ENCODE data around the gene SLC6A7. TPM values are rescaled to one million over a fixed set of nuclear protein-coding genes. Genes with fewer than 3 reads are reported as not detected.

SLC6A7 gene
- total RNA-seq, 1 experiment from 2014 or later: not detected

DNA sequence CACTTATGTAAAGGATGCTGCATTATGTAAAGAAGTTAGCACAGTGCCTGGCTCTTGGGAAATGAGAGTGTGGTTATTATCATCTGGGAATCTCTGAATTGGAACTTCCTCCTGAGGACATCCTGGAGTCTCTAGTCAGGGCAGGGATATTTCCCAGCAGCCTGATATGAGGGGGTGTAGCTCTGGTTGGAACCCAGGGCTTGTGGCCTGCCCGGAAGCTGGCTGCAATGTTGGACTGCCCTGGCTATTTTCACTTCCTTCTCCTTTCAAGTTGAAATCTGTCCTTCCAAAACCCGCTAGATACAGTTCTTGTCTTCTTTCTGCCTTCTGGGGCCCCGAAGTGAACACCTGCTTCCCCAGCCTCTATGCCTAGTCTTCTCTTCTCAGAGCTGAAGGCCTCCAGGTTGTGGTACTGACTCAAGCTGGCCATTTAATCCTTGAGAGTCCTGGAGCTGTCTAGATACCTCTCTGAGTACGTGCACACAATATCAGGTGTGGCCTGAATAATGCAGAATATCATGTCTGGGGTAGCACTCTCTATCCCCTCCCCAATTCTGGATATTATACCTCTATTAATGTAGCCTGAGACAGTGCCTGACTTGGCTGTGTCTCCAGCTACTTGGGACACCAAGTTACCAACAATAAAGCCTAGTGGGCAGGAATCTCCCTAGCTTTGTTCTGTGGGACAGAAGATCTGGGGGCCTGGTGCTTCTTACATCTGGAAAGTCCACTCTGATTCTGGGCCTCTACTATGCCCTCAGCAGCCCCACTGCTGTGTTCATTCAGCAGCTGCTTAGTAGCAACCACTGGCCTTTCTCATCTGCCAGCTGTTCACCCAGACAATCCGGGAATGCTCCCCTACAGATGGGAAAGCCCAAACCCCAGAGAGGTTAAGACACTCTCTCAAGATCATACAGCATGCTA lies 45.0 kb downstream of the SLC6A7 start:
- no TSS peak for BruUV-seq (replicated peaks)
- no peak overlapping the region for H3K27ac ChIP-seq (ENCODE audit: low read depth, low read length, poor library complexity, severe bottlenecking)
- TF ChIP-seq EZH2 (IDR thresholded peaks at IDR 0.05; ENCODE audit: borderline replicate concordance, low read depth, low read length, poor library complexity, severe bottlenecking): no peak
- TF ChIP-seq, protein P1, sequence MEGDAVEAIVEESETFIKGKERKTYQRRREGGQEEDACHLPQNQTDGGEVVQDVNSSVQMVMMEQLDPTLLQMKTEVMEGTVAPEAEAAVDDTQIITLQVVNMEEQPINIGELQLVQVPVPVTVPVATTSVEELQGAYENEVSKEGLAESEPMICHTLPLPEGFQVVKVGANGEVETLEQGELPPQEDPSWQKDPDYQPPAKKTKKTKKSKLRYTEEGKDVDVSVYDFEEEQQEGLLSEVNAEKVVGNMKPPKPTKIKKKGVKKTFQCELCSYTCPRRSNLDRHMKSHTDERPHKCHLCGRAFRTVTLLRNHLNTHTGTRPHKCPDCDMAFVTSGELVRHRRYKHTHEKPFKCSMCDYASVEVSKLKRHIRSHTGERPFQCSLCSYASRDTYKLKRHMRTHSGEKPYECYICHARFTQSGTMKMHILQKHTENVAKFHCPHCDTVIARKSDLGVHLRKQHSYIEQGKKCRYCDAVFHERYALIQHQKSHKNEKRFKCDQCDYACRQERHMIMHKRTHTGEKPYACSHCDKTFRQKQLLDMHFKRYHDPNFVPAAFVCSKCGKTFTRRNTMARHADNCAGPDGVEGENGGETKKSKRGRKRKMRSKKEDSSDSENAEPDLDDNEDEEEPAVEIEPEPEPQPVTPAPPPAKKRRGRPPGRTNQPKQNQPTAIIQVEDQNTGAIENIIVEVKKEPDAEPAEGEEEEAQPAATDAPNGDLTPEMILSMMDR (conservative IDR thresholded peaks at IDR 0.05; ENCODE audit: low read depth, low read length): no peak
- no peaks in the 10 kb centered on the region for H3K36me3 ChIP-seq (ENCODE audit: insufficient read depth, low read length, poor library complexity, severe bottlenecking)
- CTCF ChIA-PET: no interaction called here
- H3K27me3 ChIP-seq (replicated peaks; ENCODE audit: insufficient read depth, low read depth, low read length, poor library complexity): no peaks in the 10 kb centered on the region
- H3K4me3 ChIP-seq (ENCODE audit: low read depth, low read length, poor library complexity, severe bottlenecking): no peak overlapping the region
- no peak for DNase-seq (ENCODE audit: low spot score)
- intact Hi-C loops (cut with micrococcal nuclease; ENCODE audit: unreplicated experiment): no loop called here
- H3K9me3 ChIP-seq (ENCODE audit: low read depth, low read length, poor library complexity, severe bottlenecking): no peaks in the 10 kb centered on the region
- no peaks in the 10 kb centered on the region for H3K4me1 ChIP-seq (ENCODE audit: insufficient read depth, low read length, poor library complexity, severe bottlenecking)
- POLR2A ChIA-PET (ENCODE audit: low non-redundant PET): no interaction called here

DNA sequence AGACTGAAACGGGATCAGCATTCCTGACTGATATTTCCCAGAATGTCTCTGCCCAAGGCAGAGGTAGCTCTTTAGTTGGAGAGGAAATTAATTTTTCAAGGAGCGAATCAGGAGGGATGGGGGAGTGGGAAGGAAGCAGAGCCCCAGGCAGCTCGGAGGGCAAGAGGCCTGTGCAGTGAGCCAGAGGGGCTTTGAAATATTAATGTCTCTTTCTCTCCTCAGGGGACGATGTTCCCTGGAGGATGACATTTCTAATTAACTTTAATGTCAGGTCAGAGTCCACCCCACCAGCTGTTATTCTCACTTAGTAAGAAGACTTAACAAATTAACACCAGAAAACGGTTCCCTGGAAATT lies 45.6 kb downstream of the SLC6A7 start:
- ChIA-PET POLR2A (ENCODE audit: low non-redundant PET) (no interaction called here), CTCF (no interaction called here)
- BruUV-seq (replicated peaks): no TSS peak
- no peaks in the 10 kb centered on the region for H3K4me1 ChIP-seq (ENCODE audit: insufficient read depth, low read length, poor library complexity, severe bottlenecking)
- H3K27ac ChIP-seq (ENCODE audit: low read depth, low read length, poor library complexity, severe bottlenecking): no peak overlapping the region
- H3K36me3 ChIP-seq (ENCODE audit: insufficient read depth, low read length, poor library complexity, severe bottlenecking): no peaks in the 10 kb centered on the region
- intact Hi-C loops (cut with micrococcal nuclease; ENCODE audit: unreplicated experiment): no loop called here
- H3K27me3 ChIP-seq (replicated peaks; ENCODE audit: insufficient read depth, low read depth, low read length, poor library complexity): no peaks in the 10 kb centered on the region
- no peak for TF ChIP-seq EZH2 (IDR thresholded peaks at IDR 0.05; ENCODE audit: borderline replicate concordance, low read depth, low read length, poor library complexity, severe bottlenecking)
- TF ChIP-seq, protein P1 (conservative IDR thresholded peaks at IDR 0.05; ENCODE audit: low read depth, low read length): no peak
- no peak overlapping the region for H3K4me3 ChIP-seq (ENCODE audit: low read depth, low read length, poor library complexity, severe bottlenecking)
- no peak for DNase-seq (ENCODE audit: low spot score)
- H3K9me3 ChIP-seq (ENCODE audit: low read depth, low read length, poor library complexity, severe bottlenecking): no peaks in the 10 kb centered on the region

DNA sequence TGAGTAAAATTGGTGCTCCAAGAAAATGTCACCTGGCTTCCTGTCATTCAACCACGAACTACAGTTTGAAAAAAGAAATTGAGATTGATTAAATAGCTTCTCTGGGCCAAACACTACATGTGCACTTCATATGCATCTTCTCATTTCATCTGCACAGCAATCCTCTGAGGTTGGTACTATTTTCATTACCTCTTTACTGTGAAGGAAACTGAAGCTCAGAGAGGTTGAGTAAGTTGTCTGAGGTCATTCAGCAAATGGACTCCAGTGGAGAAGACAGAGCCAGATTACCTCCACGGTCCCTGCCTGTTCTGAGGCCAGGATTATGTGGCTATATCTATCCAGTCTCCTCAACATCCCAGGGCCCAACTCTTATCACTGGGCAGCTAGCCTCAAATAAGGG lies 46.5 kb downstream of the SLC6A7 start:
- H3K27ac ChIP-seq (ENCODE audit: low read depth, low read length, poor library complexity, severe bottlenecking): no peak overlapping the region
- H3K4me1 ChIP-seq (ENCODE audit: insufficient read depth, low read length, poor library complexity, severe bottlenecking): no peaks in the 10 kb centered on the region
- POLR2A ChIA-PET (ENCODE audit: low non-redundant PET): no interaction called here
- no peaks in the 10 kb centered on the region for H3K9me3 ChIP-seq (ENCODE audit: low read depth, low read length, poor library complexity, severe bottlenecking)
- DNase-seq (ENCODE audit: low spot score): no peak
- no peaks in the 10 kb centered on the region for H3K36me3 ChIP-seq (ENCODE audit: insufficient read depth, low read length, poor library complexity, severe bottlenecking)
- TF ChIP-seq, protein P1 (conservative IDR thresholded peaks at IDR 0.05; ENCODE audit: low read depth, low read length): no peak
- BruUV-seq (replicated peaks): no TSS peak
- no peak overlapping the region for H3K4me3 ChIP-seq (ENCODE audit: low read depth, low read length, poor library complexity, severe bottlenecking)
- H3K27me3 ChIP-seq (replicated peaks; ENCODE audit: insufficient read depth, low read depth, low read length, poor library complexity): no peaks in the 10 kb centered on the region
- intact Hi-C loops (cut with micrococcal nuclease; ENCODE audit: unreplicated experiment): no loop called here
- CTCF ChIA-PET: no interaction called here
